A673 (cell line): ENCODE measurements around the gene CD40LG. TPM values are rescaled to one million over a fixed set of nuclear protein-coding genes. Genes with fewer than 3 reads are reported as not detected.

Source experiments
- BruUV-seq: library from RNA; stranded (reverse); fragments of 400-500 nt; replicated peaks from 2 replicates; lab custom pipeline; 2021; lab: Mats Ljungman, UMichigan
- CTCF ChIA-PET: fragments of 300-600 bp; sonication (Branson Sonifier 250); formaldehyde crosslinking; loops from one replicate; lab custom pipeline; 2022; ENCODE audit warnings: antibody characterized with exemption; lab: Charles Lee
- POLR2A ChIA-PET: fragments of 300-600 bp; sonication (Branson Sonifier 250); formaldehyde crosslinking; loops from one replicate; lab custom pipeline; 2022; ENCODE audit warnings: antibody characterized with exemption; ENCODE audit not compliant: low non-redundant PET; lab: Charles Lee
- DNase-seq: peaks from one replicate; pipeline ENCODE4 v3.0.0-alpha.2; 2015; ENCODE audit warnings: low spot score
- H3K27ac ChIP-seq: fragments of 200-600 bp; sonication (generic); 2 replicates; pipeline ENCODE4 v1.5.1; 2016; ENCODE audit warnings: mixed run types, low read depth, mild to moderate bottlenecking, mixed read lengths, antibody characterized with exemption, low read length; ENCODE audit not compliant: poor library complexity, severe bottlenecking
- H3K27me3 ChIP-seq: fragments of 200-600 bp; sonication (generic); replicated peaks from 2 replicates; pipeline ENCODE4 v1.6.1; 2017; ENCODE audit warnings: mixed run types, low read depth, mild to moderate bottlenecking, mixed read lengths, antibody characterized with exemption, low read length; ENCODE audit not compliant: insufficient read depth, poor library complexity
- H3K36me3 ChIP-seq: fragments of 200-600 bp; sonication (generic); 2 replicates; pipeline ENCODE4 v1.6.1; 2016; ENCODE audit warnings: mixed run types, mild to moderate bottlenecking, mixed read lengths, antibody characterized with exemption, low read length; ENCODE audit not compliant: insufficient read depth, poor library complexity, severe bottlenecking
- H3K4me1 ChIP-seq: fragments of 200-600 bp; sonication (generic); 2 replicates; pipeline ENCODE4 v1.6.1; 2017; ENCODE audit warnings: mixed run types, mild to moderate bottlenecking, mixed read lengths, antibody characterized with exemption, low read length; ENCODE audit not compliant: insufficient read depth, poor library complexity, severe bottlenecking
- H3K4me3 ChIP-seq: fragments of 200-600 bp; sonication (generic); 2 replicates; pipeline ENCODE4 v1.5.1; 2016; ENCODE audit warnings: low read depth, mixed run types, mild to moderate bottlenecking, mixed read lengths, low read length; ENCODE audit not compliant: poor library complexity, severe bottlenecking
- H3K9me3 ChIP-seq: fragments of 200-600 bp; sonication (generic); 2 replicates; pipeline ENCODE4 v1.6.1; 2016; ENCODE audit warnings: mixed run types, low read depth, mild to moderate bottlenecking, mixed read lengths, antibody characterized with exemption, low read length; ENCODE audit not compliant: poor library complexity, severe bottlenecking
- EZH2 ChIP-seq: fragments of 200-600 bp; sonication (generic); IDR thresholded peaks from 2 replicates; pipeline ENCODE4 v1.6.1; 2017; ENCODE audit warnings: borderline replicate concordance, low read depth, mild to moderate bottlenecking, mixed read lengths, antibody characterized with exemption, low read length; ENCODE audit not compliant: poor library complexity, severe bottlenecking
- intact Hi-C: fragments of 100-400 bp; cut with micrococcal nuclease; formaldehyde crosslinking; loops from one replicate; pipeline ENCODE4 v1.10.0; 2022; ENCODE audit not compliant: unreplicated experiment
- total RNA-seq: library from RNA; stranded (reverse); gene quantifications from 2 replicates; pipeline ENCODE4 v1.2.3, GENCODE V29; 2021
- TF ChIP-seq, protein P1 (sequence below): fragments of 300-800, 200-600 bp; sonication (generic); conservative IDR thresholded peaks from 2 replicates; pipeline ENCODE4 v1.5.1; 2017; ENCODE audit warnings: low read depth, mild to moderate bottlenecking, antibody characterized with exemption, low read length, moderate library complexity, mixed read lengths

The CD40LG gene
- total RNA-seq, 1 experiment from 2014 or later = not detected

DNA sequence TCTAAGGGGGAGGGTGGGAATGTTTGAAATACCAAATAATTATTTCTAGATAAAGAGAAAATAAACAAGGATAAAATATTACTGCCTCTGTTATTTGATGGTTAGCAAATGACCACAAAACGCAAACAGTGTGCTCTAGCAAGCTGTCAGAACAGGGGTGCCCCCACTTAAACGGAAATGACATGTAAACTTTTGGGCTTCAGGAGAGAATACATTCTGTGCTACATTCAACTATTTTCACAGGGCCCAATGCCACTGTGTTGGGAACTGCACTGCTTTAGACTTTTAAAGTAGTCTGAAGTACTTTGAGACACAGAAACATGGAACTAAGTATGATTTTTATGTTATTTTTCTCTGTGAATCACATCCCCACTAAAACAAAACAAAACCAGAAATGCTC is 14.1 kb downstream of the CD40LG start:
- intact Hi-C loops = no loop called here
- TF ChIP-seq, protein P1, sequence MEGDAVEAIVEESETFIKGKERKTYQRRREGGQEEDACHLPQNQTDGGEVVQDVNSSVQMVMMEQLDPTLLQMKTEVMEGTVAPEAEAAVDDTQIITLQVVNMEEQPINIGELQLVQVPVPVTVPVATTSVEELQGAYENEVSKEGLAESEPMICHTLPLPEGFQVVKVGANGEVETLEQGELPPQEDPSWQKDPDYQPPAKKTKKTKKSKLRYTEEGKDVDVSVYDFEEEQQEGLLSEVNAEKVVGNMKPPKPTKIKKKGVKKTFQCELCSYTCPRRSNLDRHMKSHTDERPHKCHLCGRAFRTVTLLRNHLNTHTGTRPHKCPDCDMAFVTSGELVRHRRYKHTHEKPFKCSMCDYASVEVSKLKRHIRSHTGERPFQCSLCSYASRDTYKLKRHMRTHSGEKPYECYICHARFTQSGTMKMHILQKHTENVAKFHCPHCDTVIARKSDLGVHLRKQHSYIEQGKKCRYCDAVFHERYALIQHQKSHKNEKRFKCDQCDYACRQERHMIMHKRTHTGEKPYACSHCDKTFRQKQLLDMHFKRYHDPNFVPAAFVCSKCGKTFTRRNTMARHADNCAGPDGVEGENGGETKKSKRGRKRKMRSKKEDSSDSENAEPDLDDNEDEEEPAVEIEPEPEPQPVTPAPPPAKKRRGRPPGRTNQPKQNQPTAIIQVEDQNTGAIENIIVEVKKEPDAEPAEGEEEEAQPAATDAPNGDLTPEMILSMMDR = no peak
- no peak for TF ChIP-seq EZH2
- Histone ChIP-seq H3K27ac (no peak overlapping the region), H3K4me3 (no peak overlapping the region), H3K27me3 (no peaks in the 10 kb centered on the region), H3K36me3 (no peaks in the 10 kb centered on the region), H3K9me3 (no peaks in the 10 kb centered on the region), H3K4me1 (no peaks in the 10 kb centered on the region)
- CTCF ChIA-PET = no interaction called here
- DNase-seq = no peak
- POLR2A ChIA-PET = no interaction called here
- BruUV-seq = no TSS peak

DNA sequence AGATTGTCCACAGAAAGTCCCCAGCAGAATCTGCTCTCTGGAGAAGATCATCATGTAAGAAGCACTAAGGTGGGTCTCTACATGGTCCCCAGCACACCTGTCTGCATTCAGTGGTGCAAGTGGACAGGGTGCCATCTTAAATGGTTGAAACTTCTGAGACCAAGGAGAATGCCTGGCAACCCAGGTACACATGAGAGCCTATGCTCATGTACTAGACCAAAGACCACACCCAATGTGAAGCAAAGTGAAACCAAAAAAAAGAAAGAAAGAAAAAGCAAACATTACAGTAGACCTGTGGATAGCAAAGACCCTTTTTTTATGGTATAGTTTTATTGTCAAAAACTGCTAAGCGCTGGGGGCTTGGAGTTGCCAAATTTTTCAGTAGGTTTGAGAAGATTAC is 15.0 kb downstream of the CD40LG start:
- intact Hi-C loops = no loop called here
- ChIA-PET POLR2A (no interaction called here), CTCF (no interaction called here)
- no peaks in the 10 kb centered on the region for H3K9me3 ChIP-seq
- no peak for DNase-seq
- no TSS peak for BruUV-seq
- no peaks in the 10 kb centered on the region for H3K36me3 ChIP-seq
- H3K4me1 ChIP-seq = no peaks in the 10 kb centered on the region
- H3K27ac ChIP-seq = no peak overlapping the region
- TF ChIP-seq, protein P1 = no peak
- TF ChIP-seq EZH2 = no peak
- no peak overlapping the region for H3K4me3 ChIP-seq
- H3K27me3 ChIP-seq = no peaks in the 10 kb centered on the region

DNA sequence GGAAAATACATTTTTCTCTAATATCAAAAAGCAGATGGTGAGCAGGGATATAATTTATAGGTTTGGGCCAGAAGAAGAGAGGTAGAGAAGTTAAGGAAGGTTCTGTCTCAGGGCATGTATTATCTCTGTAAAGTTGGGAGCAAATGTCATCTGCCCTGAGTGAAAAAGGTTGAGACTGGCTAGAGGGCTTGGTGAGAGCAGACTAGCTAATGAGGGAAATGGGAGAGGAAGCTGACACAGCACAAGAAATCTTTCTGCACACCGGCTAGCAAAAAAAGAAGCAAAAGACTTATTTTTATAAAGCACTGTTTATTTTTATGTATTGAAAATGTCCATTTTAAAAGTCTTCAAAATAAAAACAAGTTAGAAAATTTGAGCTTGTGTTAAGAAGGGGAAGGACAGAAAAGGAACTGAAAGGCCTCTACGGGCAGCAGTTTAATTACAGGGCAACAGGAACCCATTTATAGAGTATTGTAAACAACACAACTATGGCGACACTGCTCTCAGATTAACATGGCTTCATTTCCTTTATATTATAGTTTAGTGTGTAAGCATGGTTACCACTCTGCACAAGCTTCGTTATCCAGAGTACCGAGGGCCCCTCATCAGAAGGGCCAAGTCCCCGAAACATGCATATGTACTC is 17.4 kb downstream of the CD40LG start:
- CTCF ChIA-PET = interaction anchor here (1.0 kb wide), 1 partner anchor 19 kb away, joined by 4 read pairs; no protein-coding TSS in a partner anchor
- intact Hi-C loops = no loop called here
- BruUV-seq = no TSS peak
- H3K9me3 ChIP-seq = no peaks in the 10 kb centered on the region
- POLR2A ChIA-PET = no interaction called here
- no peaks in the 10 kb centered on the region for H3K36me3 ChIP-seq
- no peaks in the 10 kb centered on the region for H3K4me1 ChIP-seq
- H3K27me3 ChIP-seq = no peaks in the 10 kb centered on the region
- TF ChIP-seq, protein P1 = no peak
- no peak for TF ChIP-seq EZH2
- no peak overlapping the region for H3K4me3 ChIP-seq
- DNase-seq = no peak
- no peak overlapping the region for H3K27ac ChIP-seq
